Fibroblast of mammary gland (primary cell): ENCODE results near the gene ENPP5.
"Not testable (repeated sequence)": the region's sequence is repeated elsewhere in the genome, so short reads cannot be mapped to it uniquely, and the experiment has no call there.

Experiments
- DNase-seq: peaks from one replicate; pipeline ENCODE4 v3.0.0-alpha.2; 2010; ENCODE audit warnings: low read depth
- H3K4me3 ChIP-seq: 2 replicates; pipeline ENCODE4 v1.5.1; 2011; ENCODE audit warnings: low read depth, mild to moderate bottlenecking, low read length, moderate library complexity; ENCODE audit not compliant: control insufficient read depth
- CTCF ChIP-seq: conservative IDR thresholded peaks from 2 replicates; pipeline ENCODE4 v1.5.1; 2011; ENCODE audit warnings: low read depth, low read length, inconsistent platforms; ENCODE audit not compliant: control insufficient read depth, insufficient read depth

The ENPP5 gene

GRCh38 chr6:46159229-46159628 lies 11.6 kb downstream of the ENPP5 start:
- no peak overlapping the region for H3K4me3 ChIP-seq
- no peak for TF ChIP-seq CTCF
- no peak for DNase-seq

- H3K4me3 ChIP-seq = no peak overlapping the region
- DNase-seq = no peak
- TF ChIP-seq CTCF = no peak
Observed at GRCh38 chr6:46156701-46157100, 14.1 kb downstream of the ENPP5 start.

GRCh38 chr6:46149066-46149465 lies 21.7 kb downstream of the ENPP5 start:
- DNase-seq, H3K4me3 ChIP-seq: not testable (repeated sequence)

- TF ChIP-seq CTCF = no peak
- H3K4me3 ChIP-seq = no peak overlapping the region
- no peak for DNase-seq
Observed at GRCh38 chr6:46144270-46144669, 26.5 kb downstream of the ENPP5 start.

- TF ChIP-seq CTCF = no peak
- no peak overlapping the region for H3K4me3 ChIP-seq
- DNase-seq = no peak
Observed at GRCh38 chr6:46138281-46138680, 32.5 kb downstream of the ENPP5 start.

GRCh38 chr6:46137387-46137786 lies 33.4 kb downstream of the ENPP5 start:
- no peak for DNase-seq
- TF ChIP-seq CTCF = no peak
- no peak overlapping the region for H3K4me3 ChIP-seq

- H3K4me3 ChIP-seq = no peak overlapping the region
- no peak for DNase-seq
- TF ChIP-seq CTCF = no peak
Observed at GRCh38 chr6:46136831-46137230, 33.9 kb downstream of the ENPP5 start.
